ENCODE results near the gene KCNC1.

Gene KCNC1

DNA sequence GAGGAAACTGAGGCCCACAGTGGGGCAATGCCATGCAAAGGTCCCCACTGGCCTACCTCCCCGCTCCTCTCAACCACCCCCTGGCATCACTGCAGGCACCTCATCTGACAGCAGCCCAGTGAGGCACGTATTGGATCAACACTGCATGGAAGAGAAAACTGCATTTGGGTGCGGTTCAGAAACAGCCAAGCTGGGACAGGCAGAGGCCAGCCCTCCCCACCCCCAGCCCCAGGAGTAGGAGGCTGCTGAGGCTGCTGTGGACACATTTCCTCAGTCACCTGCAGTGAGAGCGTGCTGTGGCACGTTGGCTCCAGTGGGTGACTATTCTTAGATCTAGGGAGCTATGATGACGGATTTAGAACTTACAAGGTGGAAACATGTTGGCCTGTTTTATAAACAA is 63.7 kb downstream of the KCNC1 start:
- no peak for DNase-seq

DNA sequence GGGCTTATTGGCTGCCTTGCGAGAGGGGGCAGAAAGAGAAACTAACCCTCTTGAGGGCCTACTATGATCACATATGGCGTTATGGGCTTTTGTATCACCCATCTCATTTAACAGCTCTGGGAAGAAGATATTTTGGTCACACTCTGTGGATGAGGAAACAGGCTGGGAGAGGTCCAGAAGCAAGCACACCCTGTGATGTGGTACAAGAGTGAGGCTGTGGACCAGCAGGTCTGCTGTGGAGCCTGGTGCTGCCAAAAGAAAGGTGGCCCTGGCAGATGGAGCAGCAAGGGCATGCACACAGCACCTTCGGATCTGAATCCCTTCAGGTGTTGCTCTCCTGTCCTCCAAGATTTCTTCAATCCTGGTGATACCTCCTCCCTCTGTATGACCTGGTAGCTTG is 64.1 kb downstream of the KCNC1 start:
- no peak for DNase-seq

DNA sequence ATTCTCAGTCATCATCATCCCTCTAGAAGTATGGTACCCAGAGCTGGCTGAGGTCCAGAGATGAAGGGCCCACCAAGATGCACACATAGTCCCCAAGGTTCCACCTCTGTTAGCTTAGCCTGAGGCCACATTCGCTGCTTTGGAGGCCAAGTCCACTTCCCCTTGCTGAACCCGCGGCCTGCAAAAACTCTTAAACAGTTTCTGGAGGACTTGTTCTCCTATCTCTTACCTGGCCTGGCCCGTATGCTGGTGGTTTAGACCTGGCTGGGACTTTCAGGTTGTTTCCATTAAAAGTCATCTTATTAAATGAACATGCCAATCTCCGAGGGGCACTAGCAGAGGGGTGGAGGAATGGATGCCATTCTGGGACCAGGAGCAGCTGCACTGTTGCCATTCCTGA is 64.6 kb downstream of the KCNC1 start:
- DNase-seq: no peak

DNA sequence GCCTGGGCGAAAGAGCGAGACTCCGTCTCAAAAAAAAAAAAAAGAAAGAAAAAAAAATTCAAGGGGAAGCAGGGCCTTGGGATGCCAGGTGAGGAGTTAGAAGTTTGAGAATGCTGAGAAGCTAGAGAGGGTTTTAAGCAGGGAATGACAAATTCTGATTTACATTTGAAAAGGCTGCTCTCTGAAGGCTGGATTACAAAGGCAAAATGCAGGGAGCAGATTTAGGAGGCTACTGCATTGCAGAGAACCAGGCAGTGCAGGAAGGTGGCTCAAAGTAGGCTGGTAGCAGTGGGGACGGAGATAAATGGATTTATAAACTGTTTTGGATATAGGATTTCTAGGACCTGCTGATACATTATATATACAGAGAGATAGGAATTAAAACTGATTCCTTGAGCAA is 66.6 kb downstream of the KCNC1 start:
- DNase-seq: no peak

DNA sequence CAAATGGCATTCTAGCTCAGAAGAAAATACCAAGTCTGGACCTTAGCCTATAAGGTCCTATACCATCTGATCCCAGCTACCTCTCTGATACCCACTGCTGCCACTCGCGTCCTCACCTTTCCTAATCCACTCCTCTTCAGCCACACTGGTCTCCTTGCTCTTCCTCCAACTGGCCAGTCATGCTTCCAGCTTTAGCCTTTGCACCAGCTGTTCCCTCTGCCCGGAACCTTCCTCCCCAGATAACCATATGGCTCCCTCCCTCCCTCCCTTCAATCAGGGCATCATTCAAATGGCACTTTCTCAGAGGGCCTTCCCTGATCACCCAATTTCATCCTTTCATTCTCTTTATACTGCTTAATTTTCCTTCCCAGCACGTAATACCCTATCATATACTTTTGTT is 67.9 kb downstream of the KCNC1 start:
- no peak for DNase-seq

DNA sequence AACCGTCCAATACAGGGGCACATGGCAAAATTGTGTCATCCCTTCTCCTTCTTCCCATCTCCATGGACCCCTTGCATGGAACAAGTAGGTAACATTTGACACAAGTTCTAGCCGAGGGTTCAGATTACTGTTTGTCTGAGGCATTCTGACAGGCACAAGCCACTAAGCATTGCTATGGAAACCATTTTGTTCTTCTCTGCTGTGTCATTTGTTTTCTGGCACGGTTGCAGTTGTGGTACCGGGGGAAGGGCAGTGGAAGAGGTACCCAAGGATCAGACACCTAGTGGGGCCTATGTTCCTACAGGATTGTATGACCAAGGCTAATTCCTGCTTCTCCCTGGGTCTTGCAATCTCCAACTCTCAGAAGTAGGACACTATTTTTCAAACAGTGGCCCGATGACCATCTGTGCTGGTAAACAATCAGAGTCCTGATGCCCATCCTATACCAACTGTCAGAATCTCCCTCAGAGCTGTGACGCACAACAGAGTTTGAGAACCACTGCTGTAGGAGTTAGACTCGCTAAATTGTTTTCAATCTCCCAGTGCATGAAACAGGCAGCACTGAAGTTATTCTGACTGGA is 69.3 kb downstream of the KCNC1 start:
- no peak for DNase-seq

DNA sequence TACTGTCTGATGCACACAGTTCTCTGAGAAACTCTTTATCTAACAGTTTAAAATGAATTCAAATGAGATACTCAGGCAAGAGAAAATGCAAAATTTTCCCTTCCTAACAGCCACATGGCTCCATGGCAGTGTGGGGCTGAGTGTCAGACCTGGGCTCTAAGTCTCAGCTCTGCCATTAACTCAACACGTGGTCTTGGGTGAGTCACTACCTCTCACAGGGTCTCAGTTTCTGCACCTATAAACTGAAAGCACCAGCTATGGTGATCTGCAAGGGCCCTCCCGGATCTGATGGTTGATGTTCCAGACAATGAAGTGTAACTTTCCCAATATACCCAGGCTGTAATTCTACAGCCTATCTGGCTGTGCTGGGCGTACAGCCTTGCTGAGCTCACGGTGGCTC is 70.5 kb downstream of the KCNC1 start:
- DNase-seq: no peak

DNA sequence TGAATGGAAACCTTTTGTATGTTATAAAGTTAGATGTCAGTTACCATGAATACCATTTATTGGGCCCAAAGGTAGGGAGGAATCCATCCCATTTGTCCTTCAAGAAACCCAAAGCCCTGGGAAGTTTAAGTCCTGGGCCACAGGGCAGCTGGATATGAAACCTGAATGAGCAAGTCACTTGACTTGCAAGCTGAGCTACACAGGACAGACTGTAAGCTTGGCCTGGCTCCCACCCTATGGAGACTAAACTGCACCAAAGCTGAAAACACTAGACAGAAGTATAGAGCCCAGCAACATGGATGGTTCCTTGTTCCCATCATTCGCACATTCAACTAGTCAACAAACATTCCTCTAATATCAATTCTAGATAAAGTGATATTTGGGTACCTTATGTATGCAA is 71.3 kb downstream of the KCNC1 start:
- no peak for DNase-seq

DNA sequence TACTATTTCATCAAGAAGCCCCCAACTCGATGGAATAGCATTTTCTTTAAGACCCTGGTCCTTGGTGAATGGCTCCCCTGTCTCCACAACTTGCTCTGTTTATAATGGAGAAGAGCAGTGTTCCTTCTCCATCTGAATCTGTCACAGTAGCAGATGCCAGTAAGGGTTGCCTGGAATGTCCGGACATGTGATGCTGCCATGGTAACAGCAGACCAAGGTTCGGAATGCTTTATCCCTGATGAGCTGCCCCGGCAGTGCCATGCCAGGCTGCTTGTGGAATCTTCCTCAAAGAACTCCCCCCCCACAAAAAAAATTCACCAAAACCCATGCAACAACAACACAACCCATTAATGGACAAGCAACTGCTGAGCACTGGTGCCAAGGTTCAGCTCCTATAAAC is 72.5 kb downstream of the KCNC1 start:
- no peak for DNase-seq

DNA sequence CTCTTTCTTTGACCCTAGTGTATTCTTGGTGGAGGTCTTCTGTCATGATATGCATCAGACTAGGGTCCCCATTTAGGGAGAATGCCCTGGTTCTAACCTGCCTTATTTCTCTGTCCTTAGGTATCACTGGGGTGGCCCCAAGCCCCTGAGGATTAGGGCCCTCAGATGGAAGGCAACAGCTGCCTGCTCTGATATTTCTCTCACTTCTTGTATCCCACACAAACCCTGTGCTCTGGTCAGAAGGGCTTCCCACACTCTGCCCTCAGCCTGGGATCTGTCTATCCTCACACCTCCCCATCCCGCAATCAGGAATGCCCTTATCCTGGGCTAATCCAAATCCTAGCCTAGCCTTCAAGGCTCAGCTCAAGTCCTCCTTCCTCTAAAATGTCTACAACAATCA is 75.5 kb downstream of the KCNC1 start:
- no peak for DNase-seq

DNA sequence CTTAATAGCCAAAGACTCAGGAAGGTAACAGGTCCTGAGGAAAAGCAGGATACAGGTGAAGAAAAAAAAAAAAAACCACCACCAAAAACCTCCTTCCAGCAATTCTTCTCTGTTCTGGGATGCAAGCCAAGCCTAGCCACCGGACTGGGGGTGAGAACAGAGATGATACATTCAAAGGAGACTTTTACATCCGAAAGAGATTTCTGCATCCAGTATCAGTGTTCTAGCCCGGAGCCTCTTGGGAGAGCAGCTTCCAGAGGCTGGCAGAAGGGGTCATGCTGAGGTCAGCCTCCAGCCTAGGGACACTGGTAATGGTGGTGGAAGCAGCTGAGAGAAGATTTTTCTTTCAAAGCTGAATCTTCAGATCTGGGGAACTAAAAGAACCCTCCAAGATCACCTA is 76.2 kb downstream of the KCNC1 start:
- DNase-seq: no peak

DNA sequence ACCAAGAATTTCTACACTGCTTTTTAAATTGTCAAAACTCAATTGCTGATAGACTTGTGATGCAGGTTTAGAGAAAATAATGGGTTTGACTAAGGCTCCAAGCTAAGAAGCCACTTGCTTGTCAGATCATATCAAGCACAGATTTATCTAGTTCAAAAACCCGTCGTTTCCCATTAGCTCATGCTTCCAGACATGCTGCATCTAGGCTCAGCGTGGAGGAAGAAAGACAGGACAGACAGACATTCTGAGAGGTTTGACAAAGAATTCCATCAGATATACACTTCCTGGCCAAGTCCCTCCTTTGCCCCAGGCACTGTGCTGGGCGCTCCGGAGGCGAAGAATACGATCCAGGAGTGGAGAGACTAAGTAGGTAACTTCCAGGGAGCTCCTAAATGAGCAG is 76.8 kb downstream of the KCNC1 start:
- no peak for DNase-seq

DNA sequence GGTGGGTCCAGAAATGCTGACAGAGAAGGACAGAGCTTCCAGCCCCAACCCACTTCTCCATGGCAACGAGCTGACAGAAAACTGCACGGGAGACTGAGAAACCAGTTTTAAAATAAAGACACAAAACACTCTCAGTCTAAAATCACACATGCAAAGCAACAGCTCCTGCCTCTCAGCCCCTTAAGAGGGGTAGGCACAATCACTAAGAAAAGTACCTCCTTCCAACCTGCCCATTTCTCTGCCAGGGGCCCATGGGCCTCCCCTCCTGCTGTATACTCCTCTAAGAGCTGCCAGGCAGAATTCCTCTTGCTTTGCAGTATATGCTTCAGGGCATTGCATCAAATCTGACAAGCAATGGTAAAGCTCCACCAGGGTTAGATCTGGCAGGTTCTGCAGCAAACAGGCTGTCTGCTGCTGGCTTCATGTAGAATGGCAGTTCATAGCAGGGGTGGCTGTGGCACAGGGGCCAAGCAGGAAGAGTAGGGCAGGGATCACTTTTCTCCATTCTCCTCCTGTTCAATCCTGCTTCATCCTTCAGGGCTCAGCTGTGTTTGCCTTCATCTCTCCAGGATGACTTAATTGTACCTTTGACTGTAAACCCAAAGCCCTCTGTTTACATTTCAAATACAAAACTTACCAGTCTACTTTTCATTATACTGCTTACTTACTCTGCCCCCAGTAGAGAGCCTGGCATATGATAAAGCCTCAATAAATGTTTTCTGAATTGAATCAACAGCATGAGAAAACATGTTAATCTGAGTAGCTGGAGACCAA is 77.7 kb downstream of the KCNC1 start:
- DNase-seq: no peak

DNA sequence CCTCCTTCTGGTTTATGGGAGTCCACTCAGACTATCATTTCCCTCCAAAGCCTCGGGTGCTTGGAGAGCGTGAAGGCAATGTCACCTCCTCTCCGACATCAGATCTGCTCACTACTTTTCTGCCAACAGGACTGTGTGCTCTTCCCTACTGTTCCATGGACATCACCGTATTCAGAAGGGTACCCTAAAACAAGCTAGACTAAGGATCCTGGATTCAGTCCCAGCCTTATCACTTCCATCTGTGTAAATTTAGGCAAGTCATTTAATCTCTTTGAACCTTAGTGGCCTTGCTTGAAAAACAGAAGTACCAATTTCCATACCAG is 78.2 kb downstream of the KCNC1 start:
- no peak for DNase-seq

DNA sequence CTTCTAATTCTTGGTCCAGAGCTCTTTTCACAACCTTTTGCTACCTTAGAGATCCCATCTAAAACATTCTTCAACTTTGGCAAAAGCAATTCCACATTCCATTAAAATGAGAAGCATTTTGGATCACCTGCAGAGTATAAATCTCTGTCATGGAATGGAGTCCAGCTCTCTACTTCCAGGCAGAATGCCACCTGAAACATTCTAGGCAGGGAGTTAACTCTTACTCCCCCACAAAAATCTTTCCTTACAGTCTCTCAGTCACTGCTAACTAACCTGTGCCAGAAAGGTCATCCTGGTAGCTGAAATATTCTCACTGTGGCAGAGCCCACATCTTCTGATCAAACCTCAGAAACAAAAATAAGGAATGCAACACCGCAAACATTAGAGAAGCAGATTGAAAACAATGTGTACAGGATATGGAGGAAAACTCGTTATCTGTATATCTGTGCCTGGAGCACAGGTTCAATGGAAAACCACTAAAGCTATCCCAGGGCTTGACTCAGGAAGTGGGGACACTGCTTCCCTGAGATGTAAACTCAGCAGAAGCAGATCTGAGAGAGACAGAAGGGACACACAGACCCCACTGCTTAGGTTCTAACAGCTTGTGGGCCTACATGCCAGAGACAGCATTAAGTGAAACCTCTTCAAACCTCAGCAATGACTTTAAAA is 78.9 kb downstream of the KCNC1 start:
- DNase-seq: no peak

DNA sequence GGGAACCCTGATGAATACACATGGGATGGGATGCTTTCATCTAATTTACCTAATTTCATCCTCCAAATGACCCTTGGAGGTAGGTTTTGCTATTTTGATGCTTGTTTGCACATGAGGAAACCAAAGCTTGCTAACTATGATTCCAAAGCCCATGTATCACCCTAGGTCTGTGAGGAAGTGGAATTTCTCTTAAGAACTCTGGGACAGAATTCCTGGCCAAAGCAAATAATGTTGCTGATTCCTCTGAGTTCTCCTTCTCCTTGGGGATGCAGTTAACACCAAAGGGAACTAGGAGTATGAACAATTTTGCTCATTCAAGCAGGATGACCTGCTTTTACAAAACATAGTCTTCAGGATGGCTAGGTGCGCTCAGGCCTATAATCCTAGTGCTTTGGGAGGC is 80.0 kb downstream of the KCNC1 start:
- DNase-seq: no peak

DNA sequence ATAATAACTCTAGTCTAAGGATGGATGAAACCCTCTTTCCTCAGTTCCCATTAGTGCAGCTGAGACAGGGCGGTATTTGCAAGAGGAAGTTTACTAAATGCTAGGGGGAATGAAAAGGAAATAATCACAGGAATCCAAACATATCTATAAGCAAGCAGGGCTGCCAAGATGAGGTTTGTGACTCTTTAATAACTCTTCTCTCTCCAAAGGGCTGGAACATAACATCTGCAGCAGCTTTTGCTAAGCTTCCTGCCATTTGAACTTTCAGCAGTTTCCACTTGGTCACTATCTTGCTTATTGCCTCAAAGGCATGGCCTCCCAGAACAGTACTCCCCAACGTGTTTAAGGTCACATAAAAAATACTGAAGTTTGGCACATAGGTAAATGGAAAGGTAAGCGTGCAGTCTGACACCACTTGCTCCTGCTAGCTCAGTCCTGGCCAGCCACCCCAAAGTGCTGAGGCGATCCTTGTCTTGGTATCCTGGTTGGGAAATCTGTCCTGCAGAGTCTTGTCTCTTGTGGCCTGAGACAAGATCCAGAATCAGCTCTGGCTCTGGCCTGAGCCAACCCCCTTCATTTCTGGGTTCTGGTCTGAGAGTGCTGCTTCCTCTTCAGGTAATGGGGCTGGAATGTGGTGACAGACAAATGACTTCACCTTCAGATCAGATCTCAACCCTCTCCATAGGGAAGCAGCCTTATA is 81.8 kb downstream of the KCNC1 start:
- DNase-seq: no peak

DNA sequence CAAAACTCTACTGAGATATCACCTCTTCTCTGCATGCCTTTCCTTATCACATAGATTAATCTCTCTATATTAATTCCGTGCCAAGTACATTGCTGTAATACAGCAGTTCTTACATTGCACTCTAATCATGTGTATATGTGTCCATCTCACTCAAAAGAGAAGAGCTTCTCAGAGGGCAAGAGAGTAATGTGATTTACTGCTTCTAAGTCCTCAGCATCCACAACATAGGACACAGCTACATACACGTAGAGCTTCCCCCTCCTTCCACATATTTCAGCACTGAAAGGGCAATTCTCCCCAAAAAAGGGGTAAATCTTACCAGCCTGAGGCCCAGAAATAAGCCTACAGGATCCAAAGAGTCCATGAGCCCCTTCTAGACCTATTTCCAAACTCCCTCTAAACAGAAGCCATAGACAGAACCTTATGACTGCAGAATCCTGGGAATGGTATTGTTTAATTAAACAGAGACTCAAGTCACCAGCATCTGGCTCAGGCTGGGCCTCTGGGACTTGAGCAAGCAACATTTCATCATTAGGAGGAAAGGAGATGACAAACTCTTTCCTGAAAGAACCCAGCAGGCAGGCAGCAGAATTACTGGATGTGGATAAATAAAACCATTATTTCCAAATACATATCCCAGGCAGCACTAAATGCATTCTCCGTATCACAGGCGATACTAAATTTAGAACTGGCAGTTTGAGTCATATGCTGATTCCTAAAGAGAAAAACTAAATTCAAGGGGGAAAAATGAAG is 87.2 kb downstream of the KCNC1 start:
- no peak for DNase-seq

DNA sequence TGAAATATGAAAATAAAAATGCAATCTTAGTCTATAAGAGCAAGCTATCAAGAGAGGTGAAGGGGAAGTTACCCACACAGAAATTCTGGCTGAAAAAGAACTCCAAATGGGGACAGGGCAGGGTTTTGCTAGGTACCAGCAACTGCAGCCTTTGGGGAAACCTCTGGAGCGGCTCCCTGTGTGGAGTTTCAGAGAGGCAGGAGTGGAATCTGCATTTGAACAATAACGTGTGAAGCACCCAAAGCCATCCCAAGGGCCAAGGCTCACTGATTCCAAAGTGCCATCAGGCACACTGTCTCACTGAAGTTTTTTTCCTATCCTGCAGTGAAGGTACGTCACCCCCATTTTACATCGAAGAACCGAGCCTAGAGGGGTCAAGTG is 87.8 kb downstream of the KCNC1 start:
- no peak for DNase-seq

DNA sequence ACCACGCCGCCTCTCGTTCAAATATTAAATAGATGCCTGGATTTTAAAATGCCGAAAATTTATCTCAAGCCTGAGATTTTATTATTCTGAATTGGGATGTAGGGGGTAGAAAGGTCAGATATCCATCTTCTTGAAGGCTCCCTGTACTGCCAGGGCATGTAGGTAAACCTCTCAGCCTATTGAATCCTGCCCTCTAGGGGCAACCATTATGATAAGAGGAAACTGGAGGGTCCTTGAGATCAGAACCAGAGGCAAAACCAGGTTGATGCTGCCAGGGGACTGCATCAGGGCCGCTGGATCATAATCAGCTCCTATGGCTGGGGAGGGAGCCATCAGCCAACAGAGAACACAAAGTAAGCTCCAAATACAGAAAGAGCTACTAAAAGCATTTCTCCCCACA is 92.4 kb downstream of the KCNC1 start:
- no peak for DNase-seq

DNA sequence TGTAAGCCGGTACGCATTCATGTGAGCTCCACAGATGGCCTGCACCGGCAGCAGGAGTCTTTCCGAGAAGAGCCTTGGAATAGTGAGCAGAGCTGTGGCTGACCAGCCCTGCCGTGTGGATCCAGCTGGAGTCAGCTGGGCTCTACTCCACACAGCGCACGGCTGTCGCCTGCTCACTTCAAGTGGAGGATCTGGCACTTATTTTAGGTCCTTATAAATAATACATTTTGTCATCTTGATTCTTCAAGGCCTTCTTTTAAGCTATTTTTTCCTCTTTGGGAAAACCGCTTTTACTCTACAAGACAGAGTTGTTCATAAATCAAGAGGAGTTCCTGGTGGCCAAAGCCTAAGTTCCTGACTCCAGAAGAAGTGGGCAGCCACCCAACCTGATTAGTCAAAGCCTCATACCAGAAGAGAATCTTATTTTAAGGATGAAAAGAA is 93.8 kb downstream of the KCNC1 start:
- no peak for DNase-seq

DNA sequence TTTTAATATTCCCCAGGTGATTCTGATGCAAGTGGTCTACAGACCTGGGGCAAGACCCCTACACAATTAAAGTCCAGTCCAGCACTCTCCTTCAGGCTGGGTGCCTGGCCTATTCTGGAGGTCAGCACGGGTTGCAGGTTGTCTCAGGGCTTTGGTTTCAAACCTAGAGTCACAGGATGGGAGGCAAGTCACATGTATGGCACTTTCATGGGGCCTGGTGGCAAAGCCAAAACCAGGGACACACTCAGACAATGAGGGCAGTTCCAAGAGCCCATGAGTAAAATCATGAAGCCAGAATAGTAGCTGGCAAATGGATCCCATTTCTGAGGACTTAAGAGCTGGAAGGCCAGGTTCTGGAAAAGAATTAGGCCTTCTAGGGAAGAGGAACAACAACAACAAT is 96.6 kb downstream of the KCNC1 start:
- no peak for DNase-seq

DNA sequence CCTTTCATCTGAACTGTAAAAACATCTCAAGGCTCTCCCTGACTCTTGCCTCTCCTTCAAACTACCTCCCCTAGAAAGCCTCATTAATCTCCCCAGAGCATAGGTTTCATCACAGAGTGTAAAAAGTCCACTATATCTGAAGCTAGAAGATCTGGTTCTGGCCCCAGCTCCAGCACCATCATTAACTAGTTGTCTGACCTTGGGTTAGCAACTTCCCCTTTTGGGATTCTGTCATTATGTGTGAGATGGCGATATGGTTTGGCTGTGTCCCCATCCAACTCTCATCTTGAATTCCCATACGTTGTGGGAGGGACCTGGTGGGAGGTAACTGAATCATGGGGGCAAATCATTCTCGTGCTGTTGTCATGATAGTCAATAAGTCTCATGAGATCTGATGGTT is 97.3 kb downstream of the KCNC1 start:
- no peak for DNase-seq

Measured in SW 1271 (cell line).